Measurements from ENCODE around the gene RREB1.

DNA sequence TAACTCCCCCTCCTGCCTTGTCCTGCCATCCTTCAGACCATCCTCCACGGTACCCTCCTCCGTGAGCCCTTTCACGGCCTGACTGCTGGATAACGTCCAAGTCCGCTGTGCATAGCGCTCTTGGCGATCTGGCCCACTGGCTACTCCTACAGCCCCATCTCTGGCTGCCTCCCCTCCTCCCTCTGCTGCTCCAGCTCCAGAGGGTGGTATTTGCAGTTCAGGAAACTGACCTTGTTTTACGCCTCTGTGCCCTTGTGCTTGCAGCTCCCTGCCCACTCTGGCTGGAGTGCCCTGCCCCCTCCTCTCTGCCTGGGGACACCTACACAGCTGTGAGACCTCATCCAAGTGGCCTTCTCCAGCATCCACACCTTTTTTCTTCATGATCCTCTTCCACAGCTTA is 6.5 kb upstream of the RREB1 start:
- TF ChIP-seq, protein P1, sequence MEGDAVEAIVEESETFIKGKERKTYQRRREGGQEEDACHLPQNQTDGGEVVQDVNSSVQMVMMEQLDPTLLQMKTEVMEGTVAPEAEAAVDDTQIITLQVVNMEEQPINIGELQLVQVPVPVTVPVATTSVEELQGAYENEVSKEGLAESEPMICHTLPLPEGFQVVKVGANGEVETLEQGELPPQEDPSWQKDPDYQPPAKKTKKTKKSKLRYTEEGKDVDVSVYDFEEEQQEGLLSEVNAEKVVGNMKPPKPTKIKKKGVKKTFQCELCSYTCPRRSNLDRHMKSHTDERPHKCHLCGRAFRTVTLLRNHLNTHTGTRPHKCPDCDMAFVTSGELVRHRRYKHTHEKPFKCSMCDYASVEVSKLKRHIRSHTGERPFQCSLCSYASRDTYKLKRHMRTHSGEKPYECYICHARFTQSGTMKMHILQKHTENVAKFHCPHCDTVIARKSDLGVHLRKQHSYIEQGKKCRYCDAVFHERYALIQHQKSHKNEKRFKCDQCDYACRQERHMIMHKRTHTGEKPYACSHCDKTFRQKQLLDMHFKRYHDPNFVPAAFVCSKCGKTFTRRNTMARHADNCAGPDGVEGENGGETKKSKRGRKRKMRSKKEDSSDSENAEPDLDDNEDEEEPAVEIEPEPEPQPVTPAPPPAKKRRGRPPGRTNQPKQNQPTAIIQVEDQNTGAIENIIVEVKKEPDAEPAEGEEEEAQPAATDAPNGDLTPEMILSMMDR (IDR thresholded peaks at IDR 0.05; ENCODE audit: low read depth, low read length, poor library complexity, severe bottlenecking), result no peak
- no peak for TF ChIP-seq EZH2phosphoT487 (IDR thresholded peaks at IDR 0.05; ENCODE audit: borderline replicate concordance, low read length)
